Chondrocyte (in vitro differentiated cells): ENCODE data around the gene FRRS1L. TPM values are rescaled to one million over a fixed set of nuclear protein-coding genes. Genes with fewer than 3 reads are reported as not detected.

Experiments used
- DNase-seq: peaks from one replicate; pipeline ENCODE4 v3.0.0; 2021; ENCODE audit warnings: mixed read lengths, low spot score
- H3K27ac Mint-ChIP-seq: one replicate; pipeline ENCODE4 v1.8.0; 2021; ENCODE audit warnings: mild to moderate bottlenecking, moderate library complexity, mixed read lengths; ENCODE audit not compliant: unreplicated experiment
- H3K27me3 Mint-ChIP-seq: 2 replicates; pipeline ENCODE4 v1.8.0; 2021; ENCODE audit warnings: low read depth, mixed read lengths
- H3K36me3 Mint-ChIP-seq: 2 replicates; pipeline ENCODE4 v1.8.0; 2021; ENCODE audit warnings: low read depth, mixed read lengths
- H3K4me1 Mint-ChIP-seq: 2 replicates; pipeline ENCODE4 v1.8.0; 2021; ENCODE audit warnings: low read depth, mild to moderate bottlenecking, mixed read lengths
- H3K4me3 Mint-ChIP-seq: one replicate; pipeline ENCODE4 v1.8.0; 2021; ENCODE audit warnings: mild to moderate bottlenecking, moderate library complexity, mixed read lengths; ENCODE audit not compliant: unreplicated experiment
- H3K9me3 Mint-ChIP-seq: 2 replicates; pipeline ENCODE4 v1.8.0; 2021; ENCODE audit warnings: low read depth, mixed read lengths
- CTCF ChIP-seq: fragments of 200-600 bp; sonication (generic); IDR thresholded peaks from 2 replicates; pipeline ENCODE4 v1.5.0; 2021; ENCODE audit warnings: antibody characterized with exemption, mild to moderate bottlenecking, moderate library complexity
- total RNA-seq: library from RNA; stranded (reverse); gene quantifications from 3 replicates; pipeline ENCODE4 v1.2.1, GENCODE V29; 2021

Gene FRRS1L
- total RNA-seq, 1 donor from 2014 or later = 5.3 TPM

- Mint-ChIP-seq H3K36me3 (peaks cover 9% of the 10 kb centered on the region), H3K27ac (peak overlapping the region; percentile 98), H3K27me3 (no peaks in the 10 kb centered on the region), H3K9me3 (peaks cover 2% of the 10 kb centered on the region), H3K4me1 (peaks cover 64% of the 10 kb centered on the region), H3K4me3 (peak overlapping the region; percentile 55)
- DNase-seq = no peak
- TF ChIP-seq CTCF = no peak
Measured at GRCh38 chr9:109107402-109108240, 59.4 kb downstream of the FRRS1L start.

GRCh38 chr9:109101810-109102209 is 65.2 kb downstream of the FRRS1L start:
- no peak for DNase-seq
- TF ChIP-seq CTCF = no peak
- Mint-ChIP-seq H3K36me3 (peaks cover 11% of the 10 kb centered on the region), H3K4me1 (peaks cover 46% of the 10 kb centered on the region), H3K4me3 (no peak overlapping the region), H3K9me3 (peaks cover 2% of the 10 kb centered on the region), H3K27ac (peak overlapping the region; percentile 52), H3K27me3 (no peaks in the 10 kb centered on the region)

- H3K27ac Mint-ChIP-seq = no peak overlapping the region
Measured at GRCh38 chr9:109101202-109101595, 65.8 kb downstream of the FRRS1L start.

GRCh38 chr9:109100543-109101201 is 66.4 kb downstream of the FRRS1L start:
- peaks cover 2% of the 10 kb centered on the region for H3K9me3 Mint-ChIP-seq
- no peak for DNase-seq
- H3K4me1 Mint-ChIP-seq = peaks cover 52% of the 10 kb centered on the region
- H3K4me3 Mint-ChIP-seq = no peak overlapping the region
- TF ChIP-seq CTCF = no peak
- peak overlapping the region; percentile 13 for H3K27ac Mint-ChIP-seq
- peaks cover 11% of the 10 kb centered on the region for H3K36me3 Mint-ChIP-seq
- no peaks in the 10 kb centered on the region for H3K27me3 Mint-ChIP-seq

More at GRCh38 chr9:109101202-109101595, 65.8 kb downstream of the FRRS1L start:
- peaks cover 47% of the 10 kb centered on the region for H3K4me1 Mint-ChIP-seq
- no peak for TF ChIP-seq CTCF
- H3K4me3 Mint-ChIP-seq = no peak overlapping the region
- H3K36me3 Mint-ChIP-seq = peaks cover 11% of the 10 kb centered on the region
- no peaks in the 10 kb centered on the region for H3K27me3 Mint-ChIP-seq
- H3K9me3 Mint-ChIP-seq = peaks cover 2% of the 10 kb centered on the region
- no peak for DNase-seq

GRCh38 chr9:109098960-109099308 is 68.1 kb downstream of the FRRS1L start:
- DNase-seq = no peak
- TF ChIP-seq CTCF = peak; percentile 8
- H3K4me3 Mint-ChIP-seq = no peak overlapping the region
- H3K27ac Mint-ChIP-seq = peak overlapping the region; percentile 84
- peaks cover 8% of the 10 kb centered on the region for H3K36me3 Mint-ChIP-seq
- H3K27me3 Mint-ChIP-seq = no peaks in the 10 kb centered on the region
- H3K4me1 Mint-ChIP-seq = peaks cover 57% of the 10 kb centered on the region
- H3K9me3 Mint-ChIP-seq = peaks cover 2% of the 10 kb centered on the region
